Heart left ventricle (tissue), 13 donors: ENCODE data around the gene RUNX1.

Experiments
- POLR2A ChIP-seq, 2 donors: fragments of 450-650 bp; IDR thresholded peaks; one replicate each; pipeline ENCODE4 v1.6.1; 2017; ENCODE audit warnings: antibody characterized with exemption in 2 of 2, mild to moderate bottlenecking in 2 of 2, moderate library complexity in 2 of 2
- TF ChIP-seq, protein P1 (sequence below), 12 donors: fragments of 200-600 bp; sonication (generic) in 4 of 12; IDR thresholded peaks; one replicate each; pipeline versions ENCODE4 v1.5.0 to v1.8.0; 2018 to 2022; ENCODE audit warnings: antibody characterized with exemption in 12 of 12, mild to moderate bottlenecking in 5 of 12
- donor health status: ischemic (EF 13 %, LVEDD 7.1; RV severe dilation, severe dysfunction).
- donor health status: DM: no; HTN: yes; CAD: no.
- donor health status: DM: no; HTN: no; CAD: no.
- donor health status: ischemic (EF 25% LVEDD 6.9; RV normal size, moderate dysfunction).
- donor health status: ischemic (EF 25% LVEDD 5.7; RV mildly dilated, moderate dysfunction).
- donor health status: ischemic (EF 35%, LVEDD 5.7; RV mildly dilated, moderate dysfunction).
- donor health status: nonischemic (EF 11% LVEDD 7.7; RV severe dilation, severe dysfunction).
- donor health status: DM: yes; HTN: yes; CAD: no.
- donor health status: PGD.
- donor health status: ischemic (EF 29% LVEDD 5.4; RV normal size, mild dysfunction).
- donor health status: nonischemic (EF 23%, LVEDD 6.1; RV moderate dilation, normal function).

DNA sequence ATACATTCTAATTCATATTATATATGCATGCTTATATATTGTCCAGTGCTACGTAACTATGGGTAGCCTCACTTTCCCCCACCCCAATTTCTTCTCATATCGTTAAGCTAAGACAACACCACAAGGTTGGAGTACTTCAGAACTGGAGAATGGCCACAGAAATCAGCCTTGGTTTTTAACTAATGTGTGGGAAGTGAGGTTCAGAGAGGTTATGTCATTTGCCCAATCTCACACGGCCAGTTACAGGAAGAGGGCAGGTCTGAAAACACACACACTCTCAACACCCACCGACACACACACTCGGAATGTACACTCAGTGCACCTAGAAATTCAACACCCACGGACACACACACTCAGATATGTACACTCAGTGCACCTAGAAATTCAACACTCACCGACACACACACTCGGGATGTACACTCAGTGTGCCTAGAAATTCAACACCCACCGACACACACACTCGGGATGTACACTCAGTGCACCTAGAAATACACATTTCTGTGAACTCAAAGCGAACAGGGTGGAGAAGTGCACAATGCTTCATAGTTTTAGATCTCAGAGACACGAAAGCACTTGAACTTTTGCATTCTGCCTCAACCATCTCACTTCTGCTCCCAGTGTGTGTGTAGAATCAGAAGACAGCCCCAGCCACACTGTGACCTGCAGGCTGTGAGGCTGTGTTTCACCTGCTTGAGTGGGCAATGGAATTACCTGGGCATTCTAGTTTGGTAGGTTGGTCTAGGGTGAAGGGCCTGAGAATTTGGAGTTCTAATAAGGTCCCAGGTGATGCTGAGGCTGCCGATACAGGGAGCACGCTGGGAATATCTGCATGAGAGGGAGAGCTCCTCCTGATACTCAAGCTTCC, 209.9 kb downstream of the RUNX1 start:
- TF ChIP-seq, protein P1, sequence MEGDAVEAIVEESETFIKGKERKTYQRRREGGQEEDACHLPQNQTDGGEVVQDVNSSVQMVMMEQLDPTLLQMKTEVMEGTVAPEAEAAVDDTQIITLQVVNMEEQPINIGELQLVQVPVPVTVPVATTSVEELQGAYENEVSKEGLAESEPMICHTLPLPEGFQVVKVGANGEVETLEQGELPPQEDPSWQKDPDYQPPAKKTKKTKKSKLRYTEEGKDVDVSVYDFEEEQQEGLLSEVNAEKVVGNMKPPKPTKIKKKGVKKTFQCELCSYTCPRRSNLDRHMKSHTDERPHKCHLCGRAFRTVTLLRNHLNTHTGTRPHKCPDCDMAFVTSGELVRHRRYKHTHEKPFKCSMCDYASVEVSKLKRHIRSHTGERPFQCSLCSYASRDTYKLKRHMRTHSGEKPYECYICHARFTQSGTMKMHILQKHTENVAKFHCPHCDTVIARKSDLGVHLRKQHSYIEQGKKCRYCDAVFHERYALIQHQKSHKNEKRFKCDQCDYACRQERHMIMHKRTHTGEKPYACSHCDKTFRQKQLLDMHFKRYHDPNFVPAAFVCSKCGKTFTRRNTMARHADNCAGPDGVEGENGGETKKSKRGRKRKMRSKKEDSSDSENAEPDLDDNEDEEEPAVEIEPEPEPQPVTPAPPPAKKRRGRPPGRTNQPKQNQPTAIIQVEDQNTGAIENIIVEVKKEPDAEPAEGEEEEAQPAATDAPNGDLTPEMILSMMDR (IDR thresholded peaks at IDR 0.05), result no peak
- TF ChIP-seq POLR2A (IDR thresholded peaks at IDR 0.05), result no peak
